ENCODE results near the gene SPP2. TPM values are rescaled to one million over a fixed set of nuclear protein-coding genes. Genes with fewer than 3 reads are reported as not detected.

Gene SPP2
- total and polyA plus RNA-seq, 2 of the 8 experiments (the other 6 are each of a cell fraction or from before 2014, with no cell fraction given): not detected

DNA sequence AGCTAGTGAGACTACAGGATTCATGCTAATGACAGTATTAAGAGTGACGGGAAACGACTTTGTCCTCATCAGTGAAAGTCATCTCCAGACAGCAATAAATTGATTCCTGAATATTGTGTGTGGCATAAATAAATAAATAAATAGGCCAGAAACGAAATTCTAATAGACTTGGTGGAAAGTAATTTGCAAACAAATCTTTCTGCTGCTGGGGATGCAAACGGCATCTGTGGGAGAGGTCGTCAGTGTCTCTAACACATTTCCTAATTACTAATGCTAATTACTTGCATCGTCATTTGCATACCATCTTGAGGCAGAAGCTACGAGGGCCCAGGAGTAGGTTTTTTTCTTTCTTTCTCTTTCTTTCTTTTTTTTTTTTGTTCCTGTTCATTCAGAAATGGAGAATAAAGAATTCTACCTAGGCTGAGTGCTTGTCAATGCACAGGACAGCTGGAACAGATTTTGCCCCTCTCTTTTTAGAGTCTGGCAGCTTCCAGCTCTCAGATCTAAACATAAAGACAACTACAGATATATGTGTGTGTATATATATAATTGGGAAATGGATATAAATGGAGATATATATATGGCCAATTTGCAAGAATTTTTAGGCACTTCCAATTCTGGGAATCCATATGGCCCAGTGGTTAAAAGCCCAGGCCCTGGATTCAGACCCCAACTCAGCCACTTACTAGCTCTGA lies 75.1 kb downstream of the SPP2 start:
- Histone ChIP-seq H2BK20ac (ENCODE audit: low read length) (no peak overlapping the region), H3K36me3 (ENCODE audit: control insufficient read depth in 2 of 4, insufficient read depth in 4 of 4, low read length in 3 of 4) (no peaks in the 10 kb centered on the region), H2AFZ (ENCODE audit: low read length) (no peak overlapping the region), H2BK5ac (ENCODE audit: low read depth, low read length) (no peak overlapping the region), H3K79me1 (ENCODE audit: low read depth, low read length) (no peaks in the 10 kb centered on the region), H4K8ac (ENCODE audit: extremely low read depth, insufficient read depth, low read length) (no peak overlapping the region), H3K27ac (ENCODE audit: low read depth, low read length) (no peak overlapping the region), H4K5ac (ENCODE audit: insufficient read length, low read depth, low read length) (no peak overlapping the region), H3K4ac (replicated peaks; ENCODE audit: insufficient read length, low read depth, low read length) (no peak overlapping the region), H2AK5ac (ENCODE audit: low read depth, low read length) (no peak overlapping the region), H3K27me3 (replicated peaks in 1 of 4; ENCODE audit: control insufficient read depth in 3 of 4, extremely low read depth in 1 of 4, insufficient read depth in 3 of 4, low read length in 3 of 4) (no peaks in the 10 kb centered on the region), H3K4me2 (ENCODE audit: insufficient read depth in 1 of 2, low read depth in 2 of 2, low read length in 2 of 2) (no peak overlapping the region), H2BK120ac (replicated peaks; ENCODE audit: low read depth, low read length) (no peak overlapping the region), H3K79me2 (ENCODE audit: control insufficient read depth in 1 of 2, insufficient read depth in 2 of 2, low read length in 2 of 2) (no peaks in the 10 kb centered on the region), H4K91ac (replicated peaks; ENCODE audit: insufficient read length, low read length) (no peak overlapping the region), H3K23me2 (ENCODE audit: low read depth, low read length) (no peaks in the 10 kb centered on the region), H3K18ac (ENCODE audit: extremely low read depth, low read length) (no peak overlapping the region), H3K9ac (replicated peaks in 1 of 4; ENCODE audit: extremely low read depth in 1 of 4, low read depth in 3 of 4, low read length in 3 of 4) (no peak overlapping the region), H4K20me1 (replicated peaks in 1 of 2; ENCODE audit: control insufficient read depth in 1 of 2, insufficient read depth in 2 of 2, low read length in 2 of 2) (no peaks in the 10 kb centered on the region), H3K4me3 (ENCODE audit: extremely low read depth in 1 of 4, insufficient read depth in 2 of 4, low read depth in 3 of 4, low read length in 4 of 4) (no peak overlapping the region), H2BK12ac (ENCODE audit: low read depth, low read length) (no peak overlapping the region), H3K23ac (ENCODE audit: insufficient read length) (no peak overlapping the region), H3K9me3 (ENCODE audit: insufficient read depth in 2 of 2, low read depth in 1 of 2, low read length in 1 of 2) (no peaks in the 10 kb centered on the region), H2BK15ac (ENCODE audit: low read length) (no peak overlapping the region), H3K4me1 (replicated peaks in 1 of 4; ENCODE audit: control insufficient read depth in 3 of 4, insufficient read depth in 4 of 4, low read length in 3 of 4) (no peaks in the 10 kb centered on the region), H3K56ac (replicated peaks; ENCODE audit: insufficient read length, low read depth, low read length) (no peak overlapping the region), H3K14ac (ENCODE audit: insufficient read length) (no peak overlapping the region)
- FAIRE-seq (no peak), DNase-seq (ENCODE audit: low read depth in 1 of 2, low spot score in 2 of 2) (no peak)
- 59% methylated on average over 7 of the region's 7 CpGs; no CpG with 5 or more reads in 1 of the 2 experiments for WGBS, 2 experiments (ENCODE audit: extremely low coverage in 1 of 2, insufficient coverage in 1 of 2, insufficient read length in 1 of 2, insufficient replicate concordance in 2 of 2, low coverage in 1 of 2, low lambda C conversion rate in 2 of 2, missing lambda C conversion rate in 1 of 2)
- ChIA-PET CTCF (ENCODE audit: partially characterized antibody) (interaction anchor here (1.0 kb wide), 1 partner anchor 376 kb away, joined by 5 read pairs; no protein-coding TSS in a partner anchor), POLR2A (ENCODE audit: partially characterized antibody) (no interaction called here)
- TF ChIP-seq EP300 (IDR thresholded peaks at IDR 0.05; ENCODE audit: borderline replicate concordance in 1 of 2, low read depth in 2 of 2, low read length in 2 of 2) (no peak), EZH2 (IDR thresholded peaks at IDR 0.05; ENCODE audit: low read depth, low read length, severe bottlenecking) (no peak), ATF3 (IDR thresholded peaks at IDR 0.05; ENCODE audit: insufficient read depth, low read depth, low read length) (no peak), SRF (IDR thresholded peaks at IDR 0.05; ENCODE audit: low read depth, low read length) (no peak), RFX5 (IDR thresholded peaks at IDR 0.05; ENCODE audit: borderline replicate concordance, low read depth, low read length) (no peak)
- TF ChIP-seq, protein P1, sequence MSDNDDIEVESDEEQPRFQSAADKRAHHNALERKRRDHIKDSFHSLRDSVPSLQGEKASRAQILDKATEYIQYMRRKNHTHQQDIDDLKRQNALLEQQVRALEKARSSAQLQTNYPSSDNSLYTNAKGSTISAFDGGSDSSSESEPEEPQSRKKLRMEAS (IDR thresholded peaks at IDR 0.05): no peak

Data from H1 (cell line).